GM21515 (cell line): Measurements from ENCODE around the gene SESN1.
"Not testable (repeated sequence)": the region's sequence is repeated elsewhere in the genome, so short reads cannot be mapped to it uniquely, and the experiment has no call there.

Source experiments
- ATAC-seq: cut with Tn5 transposase; IDR thresholded peaks from one replicate; pipeline ENCODE4 v1.9.1; 2021; ENCODE audit not compliant: unreplicated experiment

SESN1 gene

DNA sequence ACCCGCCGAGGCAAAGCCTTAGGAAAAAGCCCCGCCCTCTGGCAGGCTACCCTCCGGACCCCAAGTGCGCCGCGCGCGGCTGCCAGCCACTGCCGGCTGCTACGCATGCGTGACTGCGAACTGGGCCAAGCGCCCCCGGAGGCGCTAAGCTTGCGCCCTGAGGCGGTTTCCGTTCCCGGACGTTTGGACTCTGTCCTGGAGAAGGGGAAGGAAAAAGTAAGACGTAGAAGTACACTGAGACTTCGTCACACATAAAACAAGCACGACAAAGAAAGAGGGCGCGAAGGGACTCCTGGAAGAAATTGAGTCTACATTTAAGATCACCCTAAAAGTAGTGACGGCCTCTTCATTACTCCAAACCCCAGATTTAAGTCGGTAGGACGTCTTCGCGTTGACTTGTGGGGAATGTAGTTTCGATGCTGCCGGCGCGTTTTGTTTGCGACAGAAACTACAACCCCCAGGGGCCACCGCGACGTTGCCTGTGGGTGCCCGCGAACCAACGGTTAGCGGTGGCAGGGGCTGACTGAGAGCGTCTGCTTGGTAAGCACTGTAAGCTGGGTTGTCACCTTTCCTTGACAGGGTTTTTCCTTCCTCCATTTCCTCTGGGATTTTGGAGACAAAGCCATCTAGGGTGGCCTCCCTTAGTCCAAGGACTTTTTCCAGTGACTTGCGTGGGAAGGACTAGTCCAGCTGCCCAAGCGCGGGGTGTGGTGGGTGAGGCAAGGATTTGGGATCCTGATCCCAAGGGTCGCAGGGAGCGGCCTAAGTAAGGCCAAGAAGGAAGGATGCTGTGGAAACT, 589 bp upstream of the SESN1 start, which contains the start of gene CEP57L1:
CEP57L1 (plus strand) TSS at position 472 of the 799 bp plus-strand sequence. CDS start 49,715 bp downstream, outside the sequence.
- ATAC-seq, result peak; percentile 72

DNA sequence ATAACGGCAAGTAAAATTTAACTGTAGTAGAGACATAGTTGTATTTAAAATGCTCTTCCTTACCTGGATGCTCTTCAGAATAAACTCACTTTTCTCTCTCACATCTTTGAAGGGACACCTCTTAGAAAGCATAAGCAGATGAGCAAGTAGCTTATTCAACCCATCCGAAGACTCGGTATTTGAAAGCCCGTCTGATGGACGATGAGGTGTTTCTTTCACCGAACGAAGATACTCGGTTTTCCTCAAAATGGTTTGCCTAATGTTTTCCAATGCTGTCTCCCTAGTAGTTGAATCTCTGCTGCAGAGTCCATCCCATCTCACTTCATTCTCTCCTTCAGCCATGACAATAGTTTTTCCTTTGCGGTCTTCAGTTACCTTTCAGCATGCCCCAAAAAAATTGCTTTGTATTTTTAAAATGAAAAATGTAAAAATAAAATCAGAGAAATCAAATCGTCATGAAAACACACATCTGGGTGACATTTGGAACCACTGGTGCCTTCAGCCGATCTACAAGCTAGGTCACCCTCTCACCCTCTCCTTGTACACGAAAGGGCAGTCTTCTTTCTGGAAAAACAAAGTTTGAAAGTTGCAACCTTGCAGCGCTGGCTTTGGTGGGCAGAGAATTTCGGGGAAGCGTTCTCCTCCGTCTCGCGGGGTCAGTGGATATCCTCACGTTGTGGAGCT, 772 bp downstream of the SESN1 start:
- ATAC-seq, result no peak

DNA sequence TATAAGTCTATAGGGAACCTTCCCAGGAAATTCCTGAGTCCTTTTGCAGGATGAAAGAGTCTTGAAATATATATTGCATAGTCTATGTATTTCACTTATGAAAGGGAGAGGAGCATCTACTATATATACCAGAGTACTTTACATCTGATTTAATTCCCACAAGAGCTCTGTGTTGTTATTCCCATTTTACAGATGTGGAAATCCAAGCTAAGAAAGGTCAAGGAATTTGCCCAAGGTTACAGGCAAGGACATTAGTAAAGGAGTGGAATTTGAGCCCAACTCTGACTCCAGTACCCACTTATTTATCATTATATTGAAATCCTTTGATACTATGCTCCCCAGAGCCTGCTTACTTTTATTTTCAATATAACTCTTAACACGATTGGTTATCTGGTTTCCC, 2.6 kb downstream of the SESN1 start:
- no peak for ATAC-seq

DNA sequence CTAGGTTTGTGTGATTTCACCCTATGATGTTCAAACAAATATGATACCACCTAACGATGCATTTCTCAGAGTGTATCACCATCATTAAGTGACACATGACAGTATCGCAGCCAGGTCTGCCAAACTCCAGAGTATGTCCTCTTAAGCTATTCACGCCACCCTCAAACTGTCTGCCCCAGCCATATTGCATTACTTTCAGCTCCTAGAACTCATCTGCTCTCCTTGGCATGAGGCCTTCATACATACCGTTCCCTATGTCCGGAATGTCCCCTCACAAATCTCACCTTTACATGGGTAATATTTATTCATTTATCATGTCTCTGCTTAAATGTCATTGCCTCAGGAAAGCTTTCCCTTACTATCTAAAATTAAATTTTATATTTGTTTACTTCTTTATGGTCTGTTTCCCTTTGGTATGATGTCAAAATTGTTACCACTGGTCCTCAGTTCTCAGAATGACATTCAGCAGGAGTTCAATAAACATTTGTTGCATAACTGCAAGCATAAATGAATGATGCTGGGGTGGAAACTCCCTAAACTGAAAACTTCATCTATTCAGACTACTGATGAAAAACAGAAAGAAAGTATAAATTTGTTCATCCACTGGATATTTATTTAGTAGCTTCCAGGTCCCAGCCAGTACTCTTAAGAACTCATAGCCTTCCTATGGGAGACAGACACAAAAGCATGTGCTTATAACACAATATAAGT, 3.2 kb downstream of the SESN1 start:
- no peak for ATAC-seq

DNA sequence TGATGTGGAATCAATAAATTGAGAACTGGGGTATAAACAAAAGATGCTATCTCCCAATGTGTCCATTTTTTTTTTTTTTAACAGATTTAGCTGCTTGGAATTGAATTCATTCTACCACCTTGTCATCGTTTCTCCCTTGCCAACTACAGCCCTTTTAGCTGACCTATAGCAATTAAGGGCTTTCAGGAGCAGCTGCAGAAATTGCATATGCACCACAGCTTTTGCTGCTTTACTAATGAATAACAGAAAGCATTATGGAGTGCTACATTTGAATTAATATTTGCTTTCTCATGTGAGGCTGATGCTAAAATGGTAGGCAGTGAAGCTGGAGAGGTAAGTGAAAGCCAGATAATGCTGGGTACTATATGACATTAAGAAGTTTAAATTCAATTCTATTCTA, 5.7 kb downstream of the SESN1 start:
- no peak for ATAC-seq

DNA sequence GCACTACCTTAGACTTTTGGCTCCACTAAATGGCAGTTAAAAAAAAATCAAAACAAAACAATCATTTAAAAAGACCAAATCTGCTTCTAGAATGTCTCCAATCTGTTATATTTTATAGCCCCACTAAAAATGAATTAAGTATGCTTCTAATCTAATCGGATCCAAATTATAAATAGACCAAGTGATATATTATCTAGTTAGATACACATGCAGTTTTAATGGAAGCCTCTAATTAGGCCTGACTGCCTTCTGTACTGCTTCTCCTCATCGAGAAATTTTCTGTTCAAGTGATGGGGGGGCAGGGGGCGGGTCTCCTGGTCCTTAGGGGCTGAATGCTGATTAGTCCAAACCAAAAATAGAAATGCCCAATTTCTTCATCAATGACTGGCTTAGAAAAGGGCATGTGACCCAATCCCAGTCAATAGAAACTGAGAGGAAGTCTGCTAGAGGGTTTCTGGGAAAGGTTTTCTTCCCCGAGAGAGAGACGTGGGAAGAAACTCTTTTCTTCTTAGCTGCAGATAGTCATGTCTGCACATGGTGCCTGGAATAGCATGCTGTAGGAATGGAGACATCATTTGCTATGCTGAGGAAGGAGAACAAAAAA, 6.9 kb downstream of the SESN1 start:
- ATAC-seq, result no peak

DNA sequence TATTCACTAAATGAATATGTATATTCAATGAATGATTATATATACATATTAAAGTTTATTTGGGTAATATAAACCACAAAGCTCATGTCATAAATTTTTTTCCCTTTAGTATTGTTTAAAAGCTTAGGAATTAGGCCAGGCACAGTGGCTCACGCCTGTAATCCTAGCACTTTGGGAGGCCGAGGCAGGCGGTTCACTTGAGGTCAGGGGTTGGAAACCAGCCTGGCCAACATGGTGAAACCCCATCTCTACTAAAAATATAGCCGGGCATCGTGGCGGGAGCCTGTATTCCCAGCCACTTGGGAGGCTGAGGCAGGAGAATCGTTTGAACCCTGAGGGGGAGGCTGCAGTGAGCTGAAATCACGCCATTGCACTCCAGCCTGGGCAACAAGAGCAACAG, 10.5 kb downstream of the SESN1 start:
- not testable (repeated sequence) for ATAC-seq

DNA sequence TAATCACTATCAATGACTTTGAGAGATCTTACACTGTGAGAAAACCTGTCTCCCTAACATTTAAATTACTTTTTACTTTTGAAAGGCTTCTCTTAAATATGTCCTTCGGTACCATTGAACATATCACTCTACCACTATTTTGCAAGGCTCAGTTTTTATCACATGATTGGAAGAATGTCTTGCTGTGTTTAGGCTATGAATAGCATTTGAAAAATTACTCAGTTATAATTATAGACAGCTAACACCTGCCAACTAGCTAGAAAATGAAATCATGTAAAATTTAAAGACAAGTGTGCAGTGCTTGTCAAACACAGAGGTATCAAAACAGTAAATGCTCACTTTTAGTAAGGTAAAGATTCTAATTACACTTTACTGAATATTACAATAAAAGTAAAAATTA, 11.0 kb downstream of the SESN1 start:
- ATAC-seq, result no peak

DNA sequence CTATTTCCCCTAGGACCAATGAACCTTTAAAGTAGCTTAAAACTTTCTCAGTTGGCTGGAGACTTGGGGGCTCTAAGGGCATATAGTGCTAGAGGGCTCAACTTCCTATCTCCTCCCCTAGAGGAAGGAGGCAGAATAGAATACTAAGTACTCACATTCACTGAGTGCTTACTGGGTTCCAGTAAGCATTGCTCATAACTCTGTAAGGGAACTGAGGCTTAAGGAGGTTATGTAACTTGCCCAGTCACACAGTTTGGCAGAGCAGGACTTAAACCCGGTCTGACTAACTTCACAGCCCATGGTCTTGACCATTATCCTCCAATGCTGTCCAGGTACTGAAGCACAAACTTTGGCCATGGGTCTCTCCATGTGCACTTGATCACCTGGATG, 12.5 kb downstream of the SESN1 start:
- ATAC-seq, result no peak

DNA sequence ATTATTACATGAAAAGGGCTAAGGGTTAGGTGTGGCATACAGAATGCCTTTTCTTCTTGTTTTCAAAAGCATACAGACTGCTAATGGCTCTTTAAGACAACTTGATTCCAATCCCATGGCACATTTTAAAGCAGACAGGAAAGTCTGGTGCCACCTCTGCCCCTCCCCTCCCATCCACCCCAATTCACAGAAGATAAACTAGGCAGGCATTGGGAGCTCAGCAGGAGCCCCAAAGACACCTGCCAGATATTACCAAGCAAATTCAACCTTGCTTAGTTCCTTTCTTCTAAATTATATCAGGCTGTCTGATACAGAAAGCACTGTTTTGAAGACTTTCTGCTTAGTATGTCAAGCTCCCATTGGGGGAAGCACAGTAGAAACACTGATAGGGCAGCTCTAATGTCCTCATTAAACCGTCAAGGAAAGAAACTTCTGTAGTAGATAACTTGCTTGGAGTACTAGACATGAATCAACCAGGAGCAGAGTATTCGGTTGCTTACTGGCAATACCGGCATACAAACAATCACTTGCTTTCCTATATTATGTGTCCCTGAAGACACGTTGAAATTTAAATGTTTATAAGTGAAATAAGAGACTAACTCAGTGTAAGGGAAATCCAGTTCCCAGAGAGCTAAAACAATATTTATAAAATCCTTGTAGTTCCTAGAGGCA, 13.0 kb downstream of the SESN1 start:
- no peak for ATAC-seq

DNA sequence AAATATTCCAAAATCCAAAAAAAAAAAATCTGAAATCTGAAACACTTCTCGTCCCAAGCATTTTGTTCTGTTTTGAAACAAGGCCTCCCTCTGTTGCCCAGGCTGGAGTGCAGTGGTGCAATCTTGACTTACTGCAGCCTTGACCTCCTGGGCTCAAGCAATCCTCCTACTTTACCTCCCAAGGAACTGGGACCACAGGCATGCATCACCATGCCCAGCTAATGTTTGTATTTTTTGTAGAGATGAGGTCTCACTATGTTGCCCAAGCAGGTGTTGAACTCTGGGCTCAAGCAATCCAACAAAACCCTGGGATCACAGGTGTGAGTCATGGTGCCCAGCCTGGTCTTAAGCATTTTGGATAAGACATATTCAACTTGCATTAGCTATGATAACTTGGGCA, 13.6 kb downstream of the SESN1 start:
- ATAC-seq, result no peak

DNA sequence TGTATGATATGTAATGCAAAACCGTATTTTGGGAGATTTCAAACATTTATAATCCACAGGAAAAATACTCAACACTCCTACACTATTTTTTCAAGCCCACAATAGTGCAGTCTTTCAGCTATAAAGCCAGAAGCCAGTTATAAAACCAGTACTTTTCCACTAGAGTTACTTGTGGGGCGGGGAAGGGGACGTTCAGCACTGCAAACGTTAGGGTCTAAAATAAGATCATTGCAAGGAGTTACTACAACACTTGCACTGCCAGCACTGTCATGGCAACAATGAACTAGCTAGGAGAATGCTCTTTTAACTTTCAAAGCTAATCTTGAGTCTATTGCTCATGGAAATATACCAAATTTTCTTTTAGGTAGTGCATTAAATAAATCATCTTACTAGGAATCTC, 14.7 kb downstream of the SESN1 start:
- no peak for ATAC-seq

DNA sequence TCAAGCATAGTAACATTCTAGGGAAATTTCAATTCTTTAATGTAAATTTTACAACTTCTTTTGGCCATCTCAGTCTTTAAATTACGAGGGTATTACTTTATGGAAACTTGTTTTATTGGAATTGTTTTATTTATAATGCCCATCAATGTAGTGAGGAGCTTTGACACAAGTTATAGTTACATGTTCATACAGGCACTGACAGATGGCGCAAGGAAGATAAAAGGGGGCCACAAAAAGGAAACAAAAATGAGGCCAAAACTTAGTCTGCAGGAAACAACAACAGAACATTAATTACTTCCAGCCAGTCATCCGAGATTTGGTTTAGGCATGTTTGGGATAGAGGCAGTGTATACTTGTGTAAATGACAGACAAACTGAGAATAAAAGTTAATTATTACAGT, 18.3 kb downstream of the SESN1 start:
- no peak for ATAC-seq

DNA sequence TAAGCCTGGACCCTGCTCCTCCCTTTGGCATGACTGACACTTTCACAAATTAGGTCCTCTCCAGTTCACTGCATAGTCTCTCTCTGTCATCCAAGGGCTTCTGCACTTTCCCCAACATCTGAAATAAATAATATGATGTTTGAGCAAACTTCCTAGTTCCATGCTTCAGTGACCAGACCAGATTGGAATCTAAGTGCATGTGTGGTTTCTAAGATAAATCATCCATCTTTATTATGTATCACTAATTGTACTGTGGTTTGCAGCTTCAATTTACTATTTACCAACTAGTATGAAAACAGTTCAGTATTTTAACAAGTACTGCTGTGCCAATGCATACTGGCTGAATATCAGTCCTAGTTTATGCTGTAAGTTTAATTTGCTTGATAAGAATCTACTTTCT, 18.7 kb downstream of the SESN1 start:
- ATAC-seq, result no peak

DNA sequence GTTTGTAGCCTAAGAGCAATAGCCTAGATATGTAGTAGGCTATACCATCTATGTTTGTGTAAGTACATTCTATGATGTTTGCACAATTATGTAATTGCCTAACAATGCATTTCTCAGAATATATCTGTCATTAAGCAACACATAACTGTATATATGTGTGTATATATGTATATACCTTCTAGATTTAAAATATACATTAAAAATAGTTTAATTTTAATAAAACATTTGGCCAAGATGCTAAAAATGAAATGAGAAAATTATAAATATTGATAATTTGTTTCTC, 20.6 kb downstream of the SESN1 start:
- ATAC-seq, result no peak

DNA sequence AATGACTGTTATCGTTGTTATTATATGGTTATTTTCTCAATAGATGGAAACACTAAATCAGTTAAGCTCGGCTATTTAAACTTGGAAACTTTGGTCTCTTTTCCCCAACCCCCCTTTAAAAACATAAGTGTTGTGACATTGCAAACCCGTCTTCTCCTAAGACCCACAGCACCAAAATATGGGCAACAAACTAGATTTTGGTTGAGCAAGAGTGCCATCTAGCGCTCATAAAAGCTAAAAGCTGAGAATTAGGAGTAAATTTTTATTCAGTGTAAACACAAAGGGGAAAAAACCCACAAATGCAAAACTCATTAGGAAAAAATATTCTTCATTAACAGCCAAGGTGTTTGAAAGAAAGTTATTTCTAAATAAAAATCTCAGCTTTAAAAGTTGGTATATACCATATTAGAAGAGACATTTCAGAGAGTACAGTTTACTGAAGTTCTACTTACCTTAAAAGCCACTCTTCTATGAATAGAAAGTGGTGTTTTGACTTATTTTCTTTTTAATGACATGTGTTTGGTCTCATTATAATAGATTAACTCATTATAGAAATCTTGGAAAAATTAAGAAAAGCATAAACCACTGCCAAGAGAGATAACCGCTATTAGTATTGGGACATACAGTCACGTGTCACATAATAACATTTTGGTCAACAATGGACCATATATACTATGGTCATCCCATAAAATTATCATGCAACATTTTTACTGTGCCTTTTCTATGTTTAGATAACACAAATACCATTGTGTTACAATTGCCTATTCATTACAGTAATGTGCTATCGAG, 21.1 kb downstream of the SESN1 start:
- no peak for ATAC-seq

DNA sequence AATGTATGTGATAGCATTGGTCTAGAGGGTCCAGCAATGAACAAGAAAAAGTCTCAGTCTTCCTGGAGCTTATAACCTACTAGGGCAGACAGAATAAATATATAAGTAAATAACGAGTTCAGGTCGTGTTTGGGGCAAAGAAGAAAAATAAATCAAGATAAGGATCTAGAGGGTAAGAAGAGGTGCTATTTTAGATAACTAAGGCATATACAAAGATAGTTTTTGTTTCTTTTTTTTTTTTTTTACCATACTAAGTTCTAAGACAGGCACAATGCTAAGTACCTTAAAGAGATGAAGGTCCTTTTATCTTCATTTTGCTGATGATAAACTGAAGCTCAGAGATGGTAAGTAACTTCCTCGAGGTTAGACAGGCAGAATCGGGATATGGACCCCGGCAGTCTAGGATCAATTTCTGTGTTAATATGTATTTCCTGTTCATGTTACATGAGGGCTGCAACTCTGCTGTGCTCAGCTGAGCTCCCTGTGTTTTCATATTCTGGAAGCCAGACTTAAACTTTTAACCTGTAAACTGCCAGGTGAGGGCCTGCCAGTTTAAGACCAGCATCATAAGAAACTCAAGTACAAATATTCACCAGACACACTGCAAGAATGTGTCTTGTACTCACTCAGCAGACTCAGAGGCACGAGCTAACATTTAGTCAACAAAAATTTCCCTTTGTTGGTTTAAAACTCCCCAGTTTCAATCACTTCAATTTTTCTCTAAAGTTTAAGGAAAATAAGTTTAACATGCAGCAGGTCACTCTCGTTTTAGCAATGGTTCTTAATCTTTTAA, 23.3 kb downstream of the SESN1 start:
- ATAC-seq, result no peak

DNA sequence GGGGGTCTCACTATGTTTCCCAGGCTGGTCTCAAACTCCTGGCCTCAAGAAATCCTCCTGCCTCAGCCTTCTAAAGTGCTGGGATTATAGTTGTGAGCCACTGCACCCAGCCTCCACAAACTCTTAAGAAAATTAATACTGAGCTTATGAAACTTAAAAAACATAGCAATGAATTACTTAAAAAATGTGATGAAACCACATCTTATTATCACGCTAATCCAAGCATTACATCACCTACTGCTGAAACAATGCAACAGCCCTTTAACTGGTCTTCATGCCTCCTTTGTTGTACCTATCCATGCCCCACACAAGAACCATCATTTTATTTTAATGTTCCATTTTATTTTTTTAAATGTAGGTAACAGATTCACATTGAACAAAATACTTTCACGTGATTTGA, 24.9 kb downstream of the SESN1 start:
- ATAC-seq, result no peak

DNA sequence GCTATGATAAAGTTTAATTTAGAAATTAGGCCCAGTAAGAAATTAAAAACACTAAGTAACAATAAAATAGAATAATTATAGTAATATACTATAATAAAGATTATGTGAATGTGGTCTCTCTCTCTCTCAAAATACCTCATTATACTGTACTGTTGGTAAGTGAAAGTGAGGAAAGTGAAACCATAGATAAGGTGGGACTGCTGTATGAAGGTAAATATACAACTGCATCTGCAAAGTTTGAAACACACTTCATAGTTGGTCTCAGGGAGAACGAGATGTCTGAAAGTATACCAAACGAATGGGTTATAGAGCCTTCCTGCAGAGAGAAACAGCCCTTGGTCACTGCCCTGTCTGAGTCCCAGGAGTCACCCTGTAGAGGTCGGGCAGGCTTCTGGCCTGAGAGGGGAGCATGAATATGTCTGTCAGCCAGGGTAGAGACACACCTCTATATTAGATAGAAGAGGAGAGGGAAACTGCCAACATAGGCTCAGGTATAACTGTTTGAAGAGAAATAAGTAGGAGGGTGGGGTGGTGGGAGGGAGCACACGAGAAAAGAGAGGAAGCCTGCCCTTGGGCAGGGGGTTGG, 31.8 kb downstream of the SESN1 start:
- ATAC-seq, result no peak
